CD14-positive monocyte (primary cell): Measurements from ENCODE around the gene PDZD8. TPM values are rescaled to one million over a fixed set of nuclear protein-coding genes. Genes with fewer than 3 reads are reported as not detected.

Source experiments
- DNase-seq, 3 donors: peaks; one replicate each; pipeline ENCODE4 v3.0.0-alpha.2; 2011 to 2022
- H2AFZ ChIP-seq: 2 replicates; pipeline ENCODE4 v1.6.0; 2012; ENCODE audit warnings: mild to moderate bottlenecking, low read depth, low read length, inconsistent platforms; ENCODE audit not compliant: insufficient read depth, poor library complexity, severe bottlenecking
- H3K27ac ChIP-seq, 2 donors: 1 replicate in 1 of 2; 2 replicates in 1 of 2; pipeline ENCODE4 v1.5.1; 2012 to 2013; ENCODE audit warnings: low read length in 2 of 2, control low read depth in 1 of 2, inconsistent platforms in 1 of 2, low read depth in 1 of 2, mild to moderate bottlenecking in 1 of 2
- H3K27me3 ChIP-seq, 2 donors: one replicate each; pipeline versions ENCODE4 v1.6.0 to v1.6.1; 2011 to 2013; ENCODE audit warnings: low read length in 2 of 2; ENCODE audit not compliant: control insufficient read depth in 2 of 2, insufficient read depth in 2 of 2
- H3K36me3 ChIP-seq, 2 donors: replicated peaks in 1 of 2; 1 replicate in 1 of 2; 2 replicates in 1 of 2; pipeline versions ENCODE4 v1.5.1 to v1.6.1; 2012 to 2013; ENCODE audit warnings: low read length in 2 of 2, control low read depth in 1 of 2, inconsistent platforms in 1 of 2, mild to moderate bottlenecking in 1 of 2; ENCODE audit not compliant: insufficient read depth in 2 of 2, control insufficient read depth in 1 of 2
- H3K4me1 ChIP-seq, 2 donors: 1 replicate in 1 of 2; 2 replicates in 1 of 2; pipeline versions ENCODE4 v1.5.1 to v1.6.1; 2012 to 2013; ENCODE audit warnings: low read length in 2 of 2, control low read depth in 1 of 2, inconsistent platforms in 1 of 2, mild to moderate bottlenecking in 1 of 2, moderate library complexity in 1 of 2; ENCODE audit not compliant: insufficient read depth in 2 of 2, control insufficient read depth in 1 of 2
- H3K4me2 ChIP-seq: replicated peaks from 2 replicates; pipeline ENCODE3; 2012; ENCODE audit warnings: low read length, moderate library complexity, mild to moderate bottlenecking; ENCODE audit not compliant: poor library complexity, severe bottlenecking; ENCODE audit errors: extremely low read depth
- H3K4me3 ChIP-seq, 3 experiments: fragments of 200-600 bp in 1 of 3; sonication (generic) in 1 of 3; replicated peaks in 1 of 3; 1 replicate in 2 of 3; 2 replicates in 1 of 3; pipeline ENCODE4 v1.5.1; 2011 to 2013; ENCODE audit warnings: low read length in 3 of 3, mild to moderate bottlenecking in 3 of 3, control low read depth in 2 of 3, low read depth in 2 of 3, inconsistent platforms in 1 of 3, moderate library complexity in 1 of 3
- H3K79me2 ChIP-seq: 2 replicates; pipeline ENCODE4 v1.6.0; 2012; ENCODE audit warnings: mild to moderate bottlenecking, control low read depth, inconsistent platforms, low read length, moderate library complexity; ENCODE audit not compliant: insufficient read depth
- H3K9ac ChIP-seq: 2 replicates; pipeline ENCODE4 v1.6.0; 2017; ENCODE audit warnings: low read length, mild to moderate bottlenecking; ENCODE audit not compliant: insufficient read depth, poor library complexity, severe bottlenecking
- H3K9me3 ChIP-seq, 2 donors: replicated peaks in 1 of 2; 1 replicate in 1 of 2; 2 replicates in 1 of 2; pipeline versions ENCODE4 v1.5.1 to v1.6.1; 2012 to 2013; ENCODE audit warnings: low read length in 2 of 2, control low read depth in 1 of 2; ENCODE audit not compliant: control insufficient read depth in 1 of 2, insufficient read depth in 1 of 2
- H4K20me1 ChIP-seq: 2 replicates; pipeline ENCODE4 v1.6.0; 2012; ENCODE audit warnings: mild to moderate bottlenecking, low read length, control low read depth, moderate library complexity; ENCODE audit not compliant: insufficient read depth
- H3K27ac Mint-ChIP-seq, 7 donors: one replicate each; pipeline ENCODE4 v1.8.0; 2020; ENCODE audit warnings: mild to moderate bottlenecking in 7 of 7, mixed read lengths in 7 of 7, moderate library complexity in 6 of 7, inconsistent platforms in 2 of 7
- H3K27me3 Mint-ChIP-seq, 3 donors: one replicate each; pipeline ENCODE4 v1.8.0; 2021 to 2022; ENCODE audit warnings: low read depth in 3 of 3, mild to moderate bottlenecking in 3 of 3, mixed read lengths in 3 of 3, moderate library complexity in 3 of 3, inconsistent platforms in 1 of 3
- H3K36me3 Mint-ChIP-seq, 2 donors: one replicate each; pipeline ENCODE4 v1.8.0; 2020; ENCODE audit warnings: mixed read lengths in 2 of 2, inconsistent platforms in 1 of 2, mild to moderate bottlenecking in 1 of 2
- H3K4me1 Mint-ChIP-seq: one replicate; pipeline ENCODE4 v1.8.0; 2020; ENCODE audit warnings: mild to moderate bottlenecking, mixed read lengths
- H3K4me3 Mint-ChIP-seq, 2 donors: one replicate each; pipeline ENCODE4 v1.8.0; 2020; ENCODE audit warnings: mild to moderate bottlenecking in 2 of 2, mixed read lengths in 2 of 2, moderate library complexity in 1 of 2
- H3K9me3 Mint-ChIP-seq, 7 donors: one replicate each; pipeline ENCODE4 v1.8.0; 2020 to 2022; ENCODE audit warnings: mixed read lengths in 7 of 7, mild to moderate bottlenecking in 6 of 7, moderate library complexity in 6 of 7, inconsistent platforms in 2 of 7
- WGBS: methylation state at CpG from one replicate; pipeline ENCODE4 v1.1.5; 2013; ENCODE audit warnings: missing lambda C conversion rate; ENCODE audit not compliant: insufficient coverage; 5-methylcytosine and 5-hydroxymethylcytosine counted together
- intact Hi-C, 2 donors: fragments of 100-400 bp; cut with micrococcal nuclease; formaldehyde crosslinking; loops; one replicate each; pipeline versions ENCODE4 v1.15.0 to v1.15.1; 2023
- polyA plus RNA-seq, 3 donors: library from polyadenylated mRNA; depleted of rRNA in 1 of 3; unstranded in 2 of 3; stranded (reverse) in 1 of 3; fragments of 300-500 nt in 2 of 3; fragments of >200 nt in 1 of 3; fragmentation: Illumina TruSeq in 2 of 3; gene quantifications; 1 replicate in 2 of 3; 2 replicates in 1 of 3; pipeline ENCODE4 v1.2.3, GENCODE V29; 2012 to 2021
- TF ChIP-seq, protein P1 (sequence below): fragments of 200-600 bp; IDR thresholded peaks from one replicate; pipeline ENCODE4 v1.8.0; 2022; ENCODE audit warnings: antibody characterized with exemption, mild to moderate bottlenecking

PDZD8 gene
- polyA plus RNA-seq, 3 donors: 4.6 to 104 (median 9.0) TPM

DNA sequence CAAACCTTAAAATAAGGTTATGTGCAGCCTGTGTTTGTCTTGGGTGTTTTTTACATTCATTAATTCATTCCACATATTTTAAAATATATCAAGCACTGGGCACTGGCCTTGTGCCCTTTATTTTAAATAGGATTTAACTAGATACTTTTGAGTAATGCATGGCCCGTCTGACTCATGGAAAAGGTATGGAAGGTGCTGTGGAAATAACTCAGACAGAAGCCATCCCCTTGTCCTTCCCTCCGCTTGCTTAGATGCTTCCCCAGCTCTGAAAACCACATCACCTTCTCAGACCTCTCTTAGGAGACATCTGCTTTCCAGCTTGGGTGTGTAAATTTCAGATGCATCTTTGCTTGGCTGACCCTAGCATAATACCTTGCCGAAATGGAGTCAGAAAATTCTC, 103.8 kb downstream of the PDZD8 start:
- Histone ChIP-seq H3K9me3 (no peaks in the 10 kb centered on the region), H3K4me2 (no peak overlapping the region), H3K27me3 (no peaks in the 10 kb centered on the region), H3K36me3 (no peaks in the 10 kb centered on the region), H3K79me2 (no peaks in the 10 kb centered on the region), H3K4me1 (no peaks in the 10 kb centered on the region), H2AFZ (no peak overlapping the region), H3K9ac (no peak overlapping the region), H4K20me1 (no peaks in the 10 kb centered on the region), H3K27ac (no peak overlapping the region), H3K4me3 (no peak overlapping the region)
- no peaks in the 10 kb centered on the region for H3K36me3 Mint-ChIP-seq
- no peak overlapping the region for H3K27ac Mint-ChIP-seq
- 100% methylated on average over 1 of the region's 3 CpGs for WGBS
- H3K9me3 Mint-ChIP-seq: peaks cover 0 to 3% (median 0%) of the 10 kb centered on the region in 7 donors
- peaks cover 2% of the 10 kb centered on the region for H3K4me1 Mint-ChIP-seq
- intact Hi-C loops: no loop called here
- no peak overlapping the region for H3K4me3 Mint-ChIP-seq
- peaks cover 1 to 4% (median 2%) of the 10 kb centered on the region in 3 donors for H3K27me3 Mint-ChIP-seq
- TF ChIP-seq, protein P1, sequence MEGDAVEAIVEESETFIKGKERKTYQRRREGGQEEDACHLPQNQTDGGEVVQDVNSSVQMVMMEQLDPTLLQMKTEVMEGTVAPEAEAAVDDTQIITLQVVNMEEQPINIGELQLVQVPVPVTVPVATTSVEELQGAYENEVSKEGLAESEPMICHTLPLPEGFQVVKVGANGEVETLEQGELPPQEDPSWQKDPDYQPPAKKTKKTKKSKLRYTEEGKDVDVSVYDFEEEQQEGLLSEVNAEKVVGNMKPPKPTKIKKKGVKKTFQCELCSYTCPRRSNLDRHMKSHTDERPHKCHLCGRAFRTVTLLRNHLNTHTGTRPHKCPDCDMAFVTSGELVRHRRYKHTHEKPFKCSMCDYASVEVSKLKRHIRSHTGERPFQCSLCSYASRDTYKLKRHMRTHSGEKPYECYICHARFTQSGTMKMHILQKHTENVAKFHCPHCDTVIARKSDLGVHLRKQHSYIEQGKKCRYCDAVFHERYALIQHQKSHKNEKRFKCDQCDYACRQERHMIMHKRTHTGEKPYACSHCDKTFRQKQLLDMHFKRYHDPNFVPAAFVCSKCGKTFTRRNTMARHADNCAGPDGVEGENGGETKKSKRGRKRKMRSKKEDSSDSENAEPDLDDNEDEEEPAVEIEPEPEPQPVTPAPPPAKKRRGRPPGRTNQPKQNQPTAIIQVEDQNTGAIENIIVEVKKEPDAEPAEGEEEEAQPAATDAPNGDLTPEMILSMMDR: no peak
- no peak for DNase-seq

DNA sequence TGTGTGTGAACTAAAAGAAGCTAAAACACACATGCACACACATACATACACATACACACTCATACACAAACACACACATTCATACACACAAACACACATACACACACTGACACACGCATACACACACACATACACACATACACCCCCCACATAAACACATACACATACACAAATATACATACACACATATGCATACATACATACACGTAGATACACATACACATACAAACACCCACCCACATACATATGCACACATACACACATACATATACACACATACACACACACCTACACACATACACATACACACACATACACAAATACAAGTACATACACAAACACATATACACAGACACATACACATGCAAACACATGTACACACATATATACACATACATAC, 106.3 kb downstream of the PDZD8 start:
- H3K4me1 ChIP-seq: no peaks in the 10 kb centered on the region
- no peak for DNase-seq
- no peaks in the 10 kb centered on the region for H4K20me1 ChIP-seq
- no peaks in the 10 kb centered on the region for H3K27me3 ChIP-seq
- H3K36me3 Mint-ChIP-seq: no peaks in the 10 kb centered on the region
- no peak overlapping the region for H2AFZ ChIP-seq
- H3K79me2 ChIP-seq: no peaks in the 10 kb centered on the region
- H3K9me3 ChIP-seq: no peaks in the 10 kb centered on the region
- peaks cover 0 to 3% (median 0%) of the 10 kb centered on the region in 7 donors for H3K9me3 Mint-ChIP-seq
- H3K36me3 ChIP-seq: no peaks in the 10 kb centered on the region
- H3K27me3 Mint-ChIP-seq: peaks cover 0 to 2% (median 2%) of the 10 kb centered on the region in 3 donors
- intact Hi-C loops: no loop called here
- H3K27ac ChIP-seq: no peak overlapping the region
- H3K27ac Mint-ChIP-seq: no peak overlapping the region
- no peak overlapping the region for H3K4me3 ChIP-seq
- TF ChIP-seq, protein P1: no peak
- peaks cover 2% of the 10 kb centered on the region for H3K4me1 Mint-ChIP-seq
- WGBS: 96% methylated on average over 2 of the region's 2 CpGs
- H3K9ac ChIP-seq: no peak overlapping the region
- no peak overlapping the region for H3K4me3 Mint-ChIP-seq
- no peak overlapping the region for H3K4me2 ChIP-seq
